ENCODE measurements around the gene VAX1. TPM values are rescaled to one million over a fixed set of nuclear protein-coding genes. Genes with fewer than 3 reads are reported as not detected.

Gene VAX1
- total and polyA plus RNA-seq, 9 of the 15 experiments (the other 6 are each of a cell fraction or from before 2014, with no cell fraction given), result not detected

GRCh38 chr10:117168729-117169128, 30.7 kb upstream of the VAX1 start:
- Histone ChIP-seq H3K4me2 (ENCODE audit: insufficient read depth, low read length) (no peak overlapping the region), H3K27me3 (ENCODE audit: control insufficient read depth in 2 of 2, insufficient read depth in 2 of 2, low read length in 2 of 2) (peaks cover 13 to 52% of the 10 kb centered on the region in 2 experiments; a peak in 4 of 5 replicates)
- intact Hi-C loops (cut with micrococcal nuclease), result no loop called here
- TF ChIP-seq ZBTB8A (IDR thresholded peaks at IDR 0.05; ENCODE audit: partially characterized antibody), result no peak
- TF ChIP-seq ZNF707 (CRISPR knock-in tag; conservative IDR thresholded peaks at IDR 0.05), result no peak
- no peak for TF ChIP-seq VEZF1 (CRISPR knock-in tag; IDR thresholded peaks at IDR 0.05)
- TF ChIP-seq CGGBP1 (CRISPR knock-in tag; IDR thresholded peaks at IDR 0.05), result no peak
- no peak for TF ChIP-seq ZNF280B (CRISPR knock-in tag; IDR thresholded peaks at IDR 0.05)
- TF ChIP-seq SIN3B (IDR thresholded peaks at IDR 0.05; ENCODE audit: low read depth), result no peak
- no peak for TF ChIP-seq RAD21 (CRISPR knock-in tag; conservative IDR thresholded peaks at IDR 0.05 in 1 of 2, IDR thresholded peaks at IDR 0.05 in 1 of 2)
- TF ChIP-seq ETV6 (IDR thresholded peaks at IDR 0.05; ENCODE audit: borderline replicate concordance in 1 of 2, low read depth in 2 of 2, low read length in 1 of 2), result no peak
- TF ChIP-seq ETV6 (CRISPR knock-in tag; IDR thresholded peaks at IDR 0.05; ENCODE audit: borderline replicate concordance), result no peak
- TF ChIP-seq ZBTB2 (IDR thresholded peaks at IDR 0.05), result no peak
- no peak for TF ChIP-seq PYGO2 (tag; IDR thresholded peaks at IDR 0.05)
- TF ChIP-seq UBTF (IDR thresholded peaks at IDR 0.05; ENCODE audit: borderline replicate concordance in 1 of 2, low read depth in 2 of 2, low read length in 2 of 2), result no peak

More at GRCh38 chr10:117168729-117169128, 30.7 kb upstream of the VAX1 start:
- Histone ChIP-seq H3K79me2 (ENCODE audit: control insufficient read depth, insufficient read depth, low read length) (no peaks in the 10 kb centered on the region), H3K9ac (ENCODE audit: insufficient read depth in 1 of 2, low read depth in 2 of 2, low read length in 2 of 2) (no peak overlapping the region), H3K36me3 (ENCODE audit: control insufficient read depth, insufficient read depth, low read length) (no peaks in the 10 kb centered on the region), H3K4me3 (no peak overlapping the region), H2AFZ (ENCODE audit: low read depth, low read length) (no peak overlapping the region), H3K9me3 (replicated peaks; ENCODE audit: control insufficient read depth, insufficient read depth, low read depth, low read length) (no peaks in the 10 kb centered on the region), H4K20me1 (replicated peaks; ENCODE audit: control insufficient read depth, insufficient read depth, low read length) (peaks cover 4% of the 10 kb centered on the region; the same call in 1 of the 2 replicates), H3K27ac (ENCODE audit: extremely low read depth, low read depth, low read length) (no peak overlapping the region), H3K9me1 (ENCODE audit: control insufficient read depth, insufficient read depth, low read length) (no peaks in the 10 kb centered on the region), H3K4me1 (replicated peaks in 1 of 2; ENCODE audit: control insufficient read depth in 2 of 2, insufficient read depth in 2 of 2, low read length in 2 of 2) (peaks cover 0 to 22% of the 10 kb centered on the region in 2 experiments; a peak in 2 of 5 replicates)
- 35% methylated on average over 12 of the region's 25 CpGs for WGBS (ENCODE audit: insufficient coverage, low coverage, missing lambda C conversion rate)
- no peak for DNase-seq (ENCODE audit: extremely low read depth in 1 of 4, low spot score in 3 of 4)
- CTCF ChIA-PET (ENCODE audit: low intra/inter-chr PET ratio), result interaction anchor here (1.3 kb wide), 1 partner anchor 332 kb away, joined by 3 read pairs; no protein-coding TSS in a partner anchor
- no TSS peak for BruUV-seq (replicated peaks)
- ATAC-seq, result no peak
- in situ Hi-C loops (cut with MboI), result loop anchor here (25.0 kb wide), 1 partner anchor 706 kb away; no protein-coding TSS in a partner anchor
- POLR2A ChIA-PET, result no interaction called here
- no peak for FAIRE-seq

Measured in K562 (cell line).